ENCODE data around the gene HNRNPH1. TPM values are rescaled to one million over a fixed set of nuclear protein-coding genes. Genes with fewer than 3 reads are reported as not detected.
A peak's percentile ranks its signal among the peaks of the same experiment; 100 is the strongest.

HNRNPH1 gene
- total RNA-seq, 2 donors from 2014 or later: 104 to 146 TPM

GRCh38 chr5:179613460-179614071 lies 9.9 kb downstream of the HNRNPH1 start:
- no peaks in the 10 kb centered on the region for H3K9me3 ChIP-seq
- TF ChIP-seq CTCF (IDR thresholded peaks at IDR 0.05): no peak
- peaks cover 94% of the 10 kb centered on the region for H3K36me3 ChIP-seq
- H3K4me3 ChIP-seq: no peak overlapping the region
- peaks cover 0 to 38% of the 10 kb centered on the region in 2 donors for H3K4me1 ChIP-seq
- no peak for DNase-seq (ENCODE audit: low spot score)
- no peak overlapping the region for H3K27ac ChIP-seq
- H3K27me3 ChIP-seq: no peaks in the 10 kb centered on the region

GRCh38 chr5:179612577-179613459 lies 10.7 kb downstream of the HNRNPH1 start:
- TF ChIP-seq CTCF (IDR thresholded peaks at IDR 0.05): no peak
- no peak for DNase-seq (ENCODE audit: low spot score)
- peaks cover 87% of the 10 kb centered on the region for H3K36me3 ChIP-seq
- H3K4me1 ChIP-seq: peaks cover 0 to 37% of the 10 kb centered on the region in 2 donors
- H3K27ac ChIP-seq: no peak overlapping the region
- H3K27me3 ChIP-seq: no peaks in the 10 kb centered on the region
- no peaks in the 10 kb centered on the region for H3K9me3 ChIP-seq
- H3K4me3 ChIP-seq: no peak overlapping the region

DNA sequence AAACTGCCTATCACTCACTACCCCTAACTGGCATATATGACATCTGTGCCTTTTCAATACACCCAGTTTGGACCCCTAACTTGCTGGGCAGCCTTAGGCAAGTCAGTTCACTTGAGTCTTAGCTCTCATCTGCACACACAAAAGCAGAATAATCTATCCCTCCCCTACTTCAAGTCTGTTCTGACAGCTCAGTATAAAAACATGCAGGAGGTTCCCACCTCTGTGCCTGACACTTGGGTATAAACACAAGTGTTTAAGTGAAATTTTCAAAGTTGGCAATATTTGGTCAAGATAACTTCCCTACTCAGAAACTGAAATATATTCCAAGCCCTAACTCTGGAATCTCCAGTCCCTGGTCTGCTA lies 12.6 kb downstream of the HNRNPH1 start:
- no peaks in the 10 kb centered on the region for H3K9me3 ChIP-seq
- H3K4me1 ChIP-seq: peaks cover 0 to 46% of the 10 kb centered on the region in 2 donors
- H3K27me3 ChIP-seq: no peaks in the 10 kb centered on the region
- H3K36me3 ChIP-seq: peaks cover 83% of the 10 kb centered on the region
- no peak for DNase-seq (ENCODE audit: low spot score)
- H3K27ac ChIP-seq: peak overlapping the region in 1 of 2 donors; percentile 20
- TF ChIP-seq CTCF (IDR thresholded peaks at IDR 0.05): no peak
- no peak overlapping the region for H3K4me3 ChIP-seq

DNA sequence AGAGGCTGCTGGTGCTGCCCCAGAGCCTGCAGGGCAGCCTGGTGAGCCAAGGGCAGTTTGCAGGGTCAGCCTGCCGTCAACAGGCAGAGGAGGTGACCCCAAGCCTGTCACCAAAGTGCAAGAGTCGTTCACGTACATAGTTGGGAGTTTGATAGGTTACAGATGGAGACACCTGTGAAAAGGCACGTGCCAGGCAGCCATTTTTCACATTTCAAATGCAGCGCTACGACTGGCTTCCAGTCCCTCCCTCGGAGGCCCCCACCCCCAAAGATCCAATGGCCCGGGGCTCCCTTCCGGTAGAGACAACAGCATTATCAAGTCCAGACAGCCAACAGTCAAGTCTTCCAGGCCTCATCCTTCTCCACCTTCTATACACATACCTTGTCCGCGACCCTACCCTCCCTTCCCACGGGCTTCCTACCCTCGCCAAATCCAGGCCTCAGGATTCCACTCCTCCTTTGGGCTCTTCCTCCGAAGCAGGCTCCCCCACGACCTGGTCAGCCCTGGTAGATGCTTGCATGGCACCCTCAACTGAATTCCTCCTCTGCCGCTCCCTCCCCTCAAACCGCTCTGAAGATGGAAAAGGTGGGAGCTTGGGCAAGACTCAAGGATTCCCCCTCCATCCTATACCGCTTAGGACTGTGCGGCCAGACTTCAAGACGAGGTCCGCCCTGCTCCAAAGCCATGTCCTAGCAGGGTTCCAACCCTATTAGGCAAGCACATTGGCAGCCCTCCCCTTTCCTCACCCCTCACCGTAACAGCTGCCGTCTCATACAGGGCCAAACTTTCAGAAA lies 13.2 kb downstream of the HNRNPH1 start:
- no peak for TF ChIP-seq CTCF (IDR thresholded peaks at IDR 0.05)
- no peak for DNase-seq (ENCODE audit: low spot score)
- no peaks in the 10 kb centered on the region for H3K9me3 ChIP-seq
- peaks cover 0 to 42% of the 10 kb centered on the region in 2 donors for H3K4me1 ChIP-seq
- H3K27ac ChIP-seq: peak overlapping the region in 1 of 2 donors; percentile 20
- peaks cover 80% of the 10 kb centered on the region for H3K36me3 ChIP-seq
- H3K27me3 ChIP-seq: no peaks in the 10 kb centered on the region
- H3K4me3 ChIP-seq: no peak overlapping the region

- H3K4me1 ChIP-seq: peaks cover 0 to 42% of the 10 kb centered on the region in 2 donors
- no peak overlapping the region for H3K4me3 ChIP-seq
- no peak for TF ChIP-seq CTCF (IDR thresholded peaks at IDR 0.05)
- peaks cover 75% of the 10 kb centered on the region for H3K36me3 ChIP-seq
- H3K27ac ChIP-seq: no peak overlapping the region
- DNase-seq (ENCODE audit: low spot score): no peak
- no peaks in the 10 kb centered on the region for H3K27me3 ChIP-seq
- no peaks in the 10 kb centered on the region for H3K9me3 ChIP-seq
Measured at GRCh38 chr5:179609834-179610108, 13.7 kb downstream of the HNRNPH1 start.

Data from right atrium auricular region (tissue), 2 donors.